Stimulated activated naive CD8-positive, alpha-beta T cell treated with anti-CD3 and anti-CD28 coated beads, Interleukin-15, amount 100 ng/mL, for 72 hours (primary cell): ENCODE data around the gene GPR142.
A peak's percentile ranks its signal among the peaks of the same experiment; 100 is the strongest.
"Not testable (repeated sequence)": the region's sequence is repeated elsewhere in the genome, so short reads cannot be mapped to it uniquely, and the experiment has no call there.

Source experiments
- ATAC-seq: fragments of 150-1000 bp; cut with Tn5 transposase; 2 replicates; pipeline ENCODE4 v1.10.0; 2021; ENCODE audit warnings: mild to moderate bottlenecking, moderate library complexity
- DNase-seq, 2 donors: peaks; one replicate each; pipeline ENCODE4 v3.0.0; 2021 to 2022
- H3K27ac Mint-ChIP-seq, 2 donors: one replicate each; pipeline ENCODE4 v1.8.0; 2022; ENCODE audit warnings: mild to moderate bottlenecking in 2 of 2, mixed read lengths in 2 of 2, moderate library complexity in 2 of 2
- H3K27me3 Mint-ChIP-seq: one replicate; pipeline ENCODE4 v1.8.0; 2022; ENCODE audit warnings: mixed read lengths
- H3K4me1 Mint-ChIP-seq: one replicate; pipeline ENCODE4 v1.8.0; 2022; ENCODE audit warnings: mild to moderate bottlenecking, mixed read lengths
- H3K4me3 Mint-ChIP-seq, 2 donors: one replicate each; pipeline ENCODE4 v1.8.0; 2022; ENCODE audit warnings: mild to moderate bottlenecking in 2 of 2, mixed read lengths in 2 of 2, moderate library complexity in 1 of 2
- H3K9me3 Mint-ChIP-seq, 2 donors: one replicate each; pipeline ENCODE4 v1.8.0; 2022; ENCODE audit warnings: mixed read lengths in 2 of 2

The GPR142 gene

DNA sequence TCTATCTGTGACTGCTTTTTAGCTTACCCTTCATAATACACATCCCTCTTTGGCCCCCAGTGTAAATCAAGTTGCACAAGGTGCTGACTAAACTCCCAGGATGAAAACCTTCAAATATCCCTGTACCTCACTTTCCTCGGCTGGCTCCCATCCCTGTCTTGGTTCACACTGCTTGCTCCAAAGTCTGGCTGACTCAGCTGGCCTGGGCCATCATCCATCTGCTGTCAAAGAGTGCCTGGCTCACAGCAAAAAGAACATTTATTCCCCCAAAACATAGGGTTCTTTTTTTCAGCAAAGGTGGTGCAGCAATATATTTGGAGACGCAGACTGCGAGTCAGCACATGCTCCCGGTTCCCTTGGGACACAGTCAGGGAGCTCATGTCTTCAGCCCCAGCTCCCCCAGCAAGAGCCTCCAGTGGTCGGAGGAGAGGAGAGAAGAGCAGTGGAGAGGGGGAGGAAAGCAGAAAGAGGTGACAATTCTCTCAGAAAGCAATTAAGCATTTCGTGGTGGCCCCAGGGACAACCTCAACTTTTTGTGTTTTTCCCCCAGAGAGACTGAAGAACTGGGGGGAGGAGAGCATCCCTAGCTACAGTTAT lies 26.1 kb downstream of the GPR142 start:
- Mint-ChIP-seq H3K27ac (no peak overlapping the region), H3K4me1 (no peaks in the 10 kb centered on the region), H3K27me3 (no peaks in the 10 kb centered on the region), H3K4me3 (no peak overlapping the region), H3K9me3 (no peaks in the 10 kb centered on the region)
- ATAC-seq, result no peak
- DNase-seq, result no peak

DNA sequence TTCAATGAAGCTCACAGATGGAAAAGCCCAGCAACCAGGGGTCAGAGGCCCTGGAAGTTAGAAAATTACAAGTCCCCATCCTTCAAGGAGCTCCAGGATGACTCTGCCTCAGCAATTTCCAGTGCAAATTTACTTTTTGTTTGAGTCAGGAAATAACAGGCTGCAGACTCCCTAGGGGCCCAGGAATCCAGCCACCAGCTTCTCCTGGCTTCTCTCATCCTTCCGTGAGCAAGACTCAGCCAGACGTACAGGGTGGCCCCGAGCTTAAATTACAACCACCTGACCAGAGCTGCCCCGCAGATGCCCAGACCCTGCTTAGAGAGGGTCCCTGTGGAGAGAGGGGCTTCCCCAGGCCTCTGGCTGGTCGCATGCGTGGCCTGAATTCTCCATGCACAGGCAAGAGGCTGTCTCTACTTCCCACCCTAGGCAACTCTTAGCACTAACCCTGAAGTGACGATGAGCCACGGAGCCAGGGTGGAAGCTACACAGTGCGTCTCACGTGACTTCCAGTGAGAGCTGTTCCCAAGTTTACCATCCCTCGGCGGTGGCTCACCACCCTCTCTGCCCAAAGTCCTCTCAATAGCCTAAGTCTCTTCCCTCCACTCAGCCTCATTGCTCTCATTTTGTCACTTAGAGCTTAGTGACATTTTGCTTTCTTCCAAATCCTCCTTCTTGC lies 27.1 kb downstream of the GPR142 start:
- no peak for DNase-seq
- Mint-ChIP-seq H3K27ac (no peak overlapping the region), H3K4me1 (no peaks in the 10 kb centered on the region), H3K4me3 (no peak overlapping the region), H3K27me3 (no peaks in the 10 kb centered on the region), H3K9me3 (no peaks in the 10 kb centered on the region)
- no peak for ATAC-seq

DNA sequence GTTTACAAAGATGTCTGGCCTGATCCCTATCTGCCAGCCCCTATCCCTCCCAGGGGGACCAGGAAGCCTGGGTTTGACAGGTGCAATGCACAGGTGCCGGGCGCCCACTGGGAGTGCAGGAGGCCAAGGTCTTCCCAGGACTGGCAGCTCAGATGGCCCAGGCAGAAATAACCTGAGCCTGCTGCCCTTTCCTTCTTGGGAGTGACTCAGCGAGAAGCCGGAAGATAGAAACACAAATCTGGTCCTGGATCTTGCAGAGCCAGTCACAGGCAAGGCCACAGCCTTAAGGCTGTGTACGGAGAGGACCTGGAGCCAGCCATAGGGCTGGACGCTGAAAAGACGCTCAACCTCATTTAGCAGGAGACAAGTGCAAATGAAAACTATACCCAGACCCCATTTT lies 27.7 kb downstream of the GPR142 start:
- no peak for ATAC-seq
- DNase-seq, result no peak
- H3K4me3 Mint-ChIP-seq, result no peak overlapping the region
- no peaks in the 10 kb centered on the region for H3K9me3 Mint-ChIP-seq
- no peak overlapping the region for H3K27ac Mint-ChIP-seq
- no peaks in the 10 kb centered on the region for H3K27me3 Mint-ChIP-seq
- no peaks in the 10 kb centered on the region for H3K4me1 Mint-ChIP-seq

DNA sequence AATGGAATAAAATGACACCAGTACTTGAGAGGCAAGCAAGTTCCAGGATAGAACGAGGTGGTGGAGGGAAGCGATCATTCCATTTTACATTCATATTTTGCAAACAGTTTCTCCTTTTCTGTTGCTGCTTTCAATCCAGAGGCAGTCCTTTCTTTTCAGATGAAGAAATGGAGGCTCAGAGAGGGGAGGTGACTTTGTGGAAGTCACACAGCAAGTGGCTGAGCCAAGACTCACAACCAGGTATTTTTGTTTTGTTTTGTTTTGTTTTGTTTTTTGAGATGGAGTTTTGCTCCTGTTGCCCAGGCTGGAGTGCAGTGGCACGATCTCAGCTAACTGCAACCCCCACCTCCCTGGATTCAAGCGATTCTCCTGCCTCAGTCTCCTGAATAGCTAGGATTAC lies 29.3 kb downstream of the GPR142 start:
- Mint-ChIP-seq H3K27ac (no peak overlapping the region), H3K27me3 (no peaks in the 10 kb centered on the region), H3K9me3 (no peaks in the 10 kb centered on the region), H3K4me1 (no peaks in the 10 kb centered on the region), H3K4me3 (no peak overlapping the region)
- ATAC-seq, result no peak
- no peak for DNase-seq

DNA sequence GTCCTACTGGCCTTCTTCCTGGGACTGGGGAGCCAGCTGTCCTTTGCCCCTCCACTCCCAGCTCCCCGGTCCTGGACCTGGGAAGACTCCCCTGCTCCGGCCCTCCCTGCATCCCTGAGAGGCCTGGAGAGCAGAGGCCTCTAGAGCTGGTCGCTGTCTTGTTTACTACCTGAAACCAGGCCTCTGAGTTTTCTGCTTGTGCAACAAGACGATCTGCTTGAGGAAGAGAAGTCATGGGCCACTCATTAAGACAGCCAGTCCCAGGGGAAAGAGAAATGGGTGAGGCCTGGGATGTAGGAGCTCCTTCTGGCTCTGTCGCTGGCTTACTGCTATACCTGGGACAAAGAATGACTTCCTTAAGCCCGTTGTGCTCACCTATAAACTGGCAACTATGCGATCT lies 34.7 kb downstream of the GPR142 start:
- no peak overlapping the region for H3K4me3 Mint-ChIP-seq
- DNase-seq (no peak), ATAC-seq (no peak)
- H3K4me1 Mint-ChIP-seq, result no peaks in the 10 kb centered on the region
- H3K9me3 Mint-ChIP-seq, result no peaks in the 10 kb centered on the region
- H3K27ac Mint-ChIP-seq, result no peak overlapping the region
- H3K27me3 Mint-ChIP-seq, result peaks cover 9% of the 10 kb centered on the region

DNA sequence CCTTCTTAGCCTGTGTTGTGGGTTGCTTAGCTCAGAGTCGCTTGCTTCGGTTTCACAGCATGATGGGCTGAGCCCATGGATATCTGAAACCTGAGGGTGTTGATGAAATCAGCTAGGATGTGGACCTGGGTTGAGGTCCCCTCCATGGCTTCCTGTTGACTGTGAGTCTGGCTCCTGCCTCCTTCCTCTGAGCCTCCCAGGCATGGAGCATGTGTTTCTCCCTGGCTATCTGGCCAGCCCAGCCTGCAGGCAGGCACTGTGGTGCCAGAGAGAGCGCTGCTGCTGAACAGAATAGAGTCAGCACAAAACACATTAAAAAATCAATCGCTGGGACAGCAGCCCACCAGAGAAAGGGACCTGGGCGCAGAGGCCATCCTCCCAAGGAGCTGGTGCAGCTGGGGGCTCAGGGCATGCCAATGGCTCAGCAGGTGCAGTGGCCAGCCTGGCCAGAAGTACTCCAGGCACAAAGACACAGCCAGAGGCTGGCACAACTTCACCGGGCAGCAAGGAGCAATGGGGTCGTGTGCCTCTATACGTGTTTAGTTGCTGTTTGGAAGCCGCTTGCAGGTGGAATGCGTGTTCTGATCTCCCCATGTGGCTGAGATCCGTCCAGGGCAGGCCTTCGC lies 36.3 kb downstream of the GPR142 start:
- ATAC-seq (no peak), DNase-seq (no peak)
- Mint-ChIP-seq H3K27ac (peak overlapping the region in 1 of 2 donors; percentile 78), H3K9me3 (no peaks in the 10 kb centered on the region), H3K4me1 (no peaks in the 10 kb centered on the region), H3K4me3 (no peak overlapping the region), H3K27me3 (peaks cover 9% of the 10 kb centered on the region)

DNA sequence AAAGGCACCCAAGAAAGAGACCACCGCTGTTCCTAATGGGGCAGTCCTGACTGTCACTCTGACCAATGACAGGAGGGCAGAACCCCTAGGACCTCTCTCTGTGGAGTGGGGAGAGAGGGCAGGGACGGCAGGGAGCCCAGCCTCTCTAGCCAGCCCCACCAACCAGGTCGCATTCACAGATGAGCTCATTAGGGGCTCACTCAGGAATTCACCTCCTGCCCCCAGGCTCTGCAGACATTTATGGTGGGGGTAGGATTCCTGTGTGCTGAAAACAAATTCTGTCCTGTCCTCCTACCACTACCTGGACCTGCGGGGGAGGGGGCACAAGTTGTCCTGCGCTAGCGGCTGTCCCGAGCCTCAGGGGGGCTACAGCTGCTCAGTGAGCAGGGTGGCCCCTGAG lies 36.9 kb downstream of the GPR142 start:
- ATAC-seq (no peak), DNase-seq (no peak)
- peak overlapping the region in 1 of 2 donors; percentile 54 for H3K27ac Mint-ChIP-seq
- H3K4me3 Mint-ChIP-seq, result no peak overlapping the region
- H3K27me3 Mint-ChIP-seq, result peaks cover 9% of the 10 kb centered on the region
- H3K9me3 Mint-ChIP-seq, result no peaks in the 10 kb centered on the region
- no peaks in the 10 kb centered on the region for H3K4me1 Mint-ChIP-seq

DNA sequence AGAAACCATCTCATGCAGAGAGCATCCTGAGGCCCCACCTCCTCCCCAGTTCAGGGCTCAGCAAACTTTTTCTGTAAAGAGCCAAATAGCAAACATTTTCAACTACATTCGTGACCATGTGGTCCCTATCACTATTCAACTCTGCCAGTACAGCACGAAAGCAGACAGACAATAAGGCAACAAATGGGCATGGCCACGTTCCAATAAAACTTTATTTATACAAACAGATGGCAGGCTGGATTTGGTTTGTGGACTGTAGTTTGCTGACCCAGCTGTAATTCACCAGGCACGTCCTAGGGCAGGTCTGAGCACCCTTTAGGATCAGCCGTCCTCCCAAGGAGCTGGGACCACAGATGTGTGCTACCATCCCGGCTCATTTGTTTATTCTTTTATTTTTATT lies 37.5 kb downstream of the GPR142 start:
- Mint-ChIP-seq H3K9me3 (no peaks in the 10 kb centered on the region), H3K4me3 (no peak overlapping the region), H3K27me3 (peaks cover 9% of the 10 kb centered on the region), H3K4me1 (no peaks in the 10 kb centered on the region), H3K27ac (no peak overlapping the region)
- ATAC-seq (no peak), DNase-seq (no peak)

DNA sequence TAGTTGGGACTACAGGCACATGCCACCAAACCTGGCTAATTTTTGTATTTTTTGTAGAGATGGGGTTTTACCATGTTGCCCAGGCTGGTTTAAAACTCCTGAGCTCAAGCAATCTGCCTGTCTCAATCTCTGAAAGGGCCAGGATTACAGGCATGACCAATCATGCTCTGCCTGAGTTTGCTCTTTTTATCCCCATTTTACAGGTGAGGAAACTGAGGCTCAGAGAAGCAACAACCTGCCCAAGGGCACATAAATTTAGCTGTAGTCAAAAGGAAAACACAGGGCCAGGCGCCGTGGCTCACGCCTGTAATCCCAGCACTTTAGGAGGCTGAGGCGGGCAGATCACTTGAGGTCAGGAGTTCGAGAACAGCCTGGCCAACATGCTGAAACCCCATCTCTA lies 38.0 kb downstream of the GPR142 start:
- H3K9me3 Mint-ChIP-seq, ATAC-seq, H3K27ac Mint-ChIP-seq, H3K4me3 Mint-ChIP-seq, DNase-seq, H3K4me1 Mint-ChIP-seq, H3K27me3 Mint-ChIP-seq: not testable (repeated sequence)

DNA sequence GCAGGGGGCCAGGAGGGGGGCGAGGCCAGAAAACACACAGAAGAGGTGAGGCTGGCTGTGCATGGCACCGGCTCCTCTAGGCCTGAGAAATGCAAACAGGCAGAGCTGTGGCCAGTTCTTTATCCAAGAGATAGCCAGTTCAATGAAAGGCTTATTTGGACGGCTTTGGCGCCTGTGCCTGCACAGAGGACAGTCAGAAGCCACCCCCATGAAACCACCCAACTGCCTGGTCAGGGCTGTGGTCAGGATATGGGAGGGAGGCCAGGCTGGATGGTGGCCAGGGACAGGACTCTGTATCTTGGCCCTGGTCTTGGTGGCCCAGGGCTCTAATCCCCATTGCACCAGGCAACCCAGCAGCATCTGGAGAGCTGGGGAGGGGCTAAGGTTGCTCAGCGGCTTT lies 40.1 kb downstream of the GPR142 start:
- ATAC-seq, result no peak

DNA sequence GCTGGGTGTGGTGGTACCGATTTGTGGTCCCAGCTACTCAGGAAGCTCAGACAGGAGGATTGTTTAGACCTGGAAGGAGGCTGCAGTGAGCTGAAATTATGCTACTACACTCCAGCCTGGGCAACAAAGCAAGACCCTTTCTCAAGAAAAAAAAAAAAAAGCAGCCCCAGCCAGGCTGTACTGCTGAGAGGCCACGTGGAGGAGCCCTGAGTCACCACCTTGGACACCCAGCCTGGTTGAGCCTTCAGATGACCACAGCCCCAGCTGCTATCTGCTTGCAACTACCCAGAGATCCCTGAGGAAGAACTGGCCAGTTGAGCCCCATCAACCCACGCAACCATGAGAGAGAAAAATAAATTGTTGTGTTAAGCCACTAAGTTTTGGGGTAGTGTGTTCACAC lies 41.0 kb downstream of the GPR142 start:
- ATAC-seq (no peak), DNase-seq (no peak)
- Mint-ChIP-seq H3K9me3 (no peaks in the 10 kb centered on the region), H3K4me3 (no peak overlapping the region), H3K4me1 (no peaks in the 10 kb centered on the region), H3K27me3 (peaks cover 9% of the 10 kb centered on the region), H3K27ac (no peak overlapping the region)

More for the DNA sequence above, 40.1 kb downstream of the GPR142 start:
- Mint-ChIP-seq H3K4me1 (no peaks in the 10 kb centered on the region), H3K4me3 (no peak overlapping the region), H3K27ac (no peak overlapping the region), H3K27me3 (peaks cover 9% of the 10 kb centered on the region), H3K9me3 (no peaks in the 10 kb centered on the region)
- no peak for DNase-seq

DNA sequence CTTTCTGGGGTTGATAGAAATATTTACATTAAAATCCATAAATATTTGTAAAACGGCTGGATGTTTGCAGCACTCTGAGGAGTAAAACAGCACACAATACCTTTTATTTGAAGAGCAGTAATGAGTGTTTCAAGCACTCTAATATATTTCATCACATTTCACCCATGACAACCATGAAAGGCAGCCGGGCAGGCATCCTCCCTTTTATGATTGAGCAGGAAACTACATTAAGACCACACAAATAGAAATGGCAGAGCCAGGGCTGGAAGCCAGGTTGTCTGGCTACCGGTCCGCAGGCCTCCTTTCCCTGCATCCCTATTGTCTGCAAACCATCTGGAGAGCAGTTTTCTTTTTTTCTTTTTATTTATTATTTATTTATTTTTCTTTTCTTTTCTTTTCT lies 41.5 kb downstream of the GPR142 start:
- no peak for ATAC-seq
- no peak for DNase-seq
- Mint-ChIP-seq H3K9me3 (no peaks in the 10 kb centered on the region), H3K27ac (no peak overlapping the region), H3K4me3 (no peak overlapping the region), H3K27me3 (peaks cover 9% of the 10 kb centered on the region), H3K4me1 (no peaks in the 10 kb centered on the region)

DNA sequence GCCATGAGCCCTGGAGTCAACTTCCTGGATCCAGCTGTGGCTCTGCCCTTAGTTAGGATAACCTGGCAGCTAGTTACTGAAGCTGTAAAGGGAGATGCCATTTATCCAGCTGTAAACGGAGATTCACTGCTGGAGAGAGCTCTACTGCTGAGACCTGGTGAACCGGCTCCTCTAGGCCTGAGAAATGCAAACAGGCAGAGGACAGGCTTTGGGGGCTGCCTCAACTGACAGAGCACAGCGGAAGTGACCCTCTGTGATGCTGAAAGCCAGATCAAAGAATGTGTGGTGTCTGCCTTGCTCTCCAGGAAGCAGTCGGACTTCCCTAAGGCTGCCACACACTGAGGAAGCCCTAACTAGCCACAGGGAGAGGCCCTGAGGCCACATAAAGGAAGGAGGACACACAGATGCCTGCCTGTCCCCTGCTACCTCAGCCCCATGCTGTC lies 42.7 kb downstream of the GPR142 start:
- DNase-seq (no peak), ATAC-seq (no peak)
- no peak overlapping the region for H3K27ac Mint-ChIP-seq
- no peaks in the 10 kb centered on the region for H3K9me3 Mint-ChIP-seq
- H3K27me3 Mint-ChIP-seq, result peaks cover under 1% of the 10 kb centered on the region
- H3K4me1 Mint-ChIP-seq, result no peaks in the 10 kb centered on the region
- H3K4me3 Mint-ChIP-seq, result no peak overlapping the region

DNA sequence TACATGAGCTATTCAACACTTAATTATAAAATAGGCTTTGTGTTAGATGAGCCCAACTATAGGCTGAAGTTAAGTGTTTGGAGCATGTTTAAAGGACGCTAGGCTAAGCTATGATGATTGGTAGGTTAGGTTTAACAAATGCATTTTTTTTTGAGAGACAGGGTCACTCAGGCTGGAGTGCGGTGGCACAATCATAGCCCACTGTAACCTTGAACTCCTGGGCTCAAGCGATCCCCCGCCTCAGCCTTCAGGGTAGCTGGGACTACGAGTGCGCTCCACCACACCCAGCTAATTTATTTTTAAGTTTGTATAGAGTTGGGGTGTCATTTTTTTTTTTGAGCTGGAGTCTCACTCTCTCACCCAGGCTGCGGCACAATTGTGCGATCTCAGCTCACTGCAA lies 45.3 kb downstream of the GPR142 start:
- DNase-seq (no peak), ATAC-seq (no peak)
- H3K27ac Mint-ChIP-seq, result no peak overlapping the region
- no peak overlapping the region for H3K4me3 Mint-ChIP-seq
- no peaks in the 10 kb centered on the region for H3K9me3 Mint-ChIP-seq
- H3K4me1 Mint-ChIP-seq, result peaks cover 5% of the 10 kb centered on the region
- no peaks in the 10 kb centered on the region for H3K27me3 Mint-ChIP-seq

DNA sequence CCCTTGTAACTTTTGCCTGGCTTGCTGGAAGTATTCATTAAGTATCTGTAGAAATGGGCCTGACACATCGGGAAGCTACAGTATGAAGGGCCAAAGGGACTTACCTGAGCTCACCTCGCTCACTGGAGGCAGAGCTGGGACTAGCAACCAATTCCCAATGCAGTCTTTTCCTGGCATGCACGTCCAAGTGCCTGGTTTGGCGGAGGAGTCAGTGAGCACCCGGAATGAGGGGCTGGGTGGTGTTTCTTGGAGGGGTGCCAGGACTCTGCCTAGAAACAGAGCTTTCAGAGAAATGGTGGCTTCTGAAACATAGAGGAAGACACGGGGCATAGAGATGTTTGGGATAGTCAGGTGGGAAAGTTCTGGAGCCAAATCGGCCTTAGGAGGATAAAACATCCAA lies 46.2 kb downstream of the GPR142 start:
- H3K4me3 Mint-ChIP-seq, result no peak overlapping the region
- ATAC-seq, result no peak
- no peaks in the 10 kb centered on the region for H3K9me3 Mint-ChIP-seq
- DNase-seq, result no peak
- H3K4me1 Mint-ChIP-seq, result peaks cover 7% of the 10 kb centered on the region
- H3K27me3 Mint-ChIP-seq, result no peaks in the 10 kb centered on the region
- H3K27ac Mint-ChIP-seq, result no peak overlapping the region

DNA sequence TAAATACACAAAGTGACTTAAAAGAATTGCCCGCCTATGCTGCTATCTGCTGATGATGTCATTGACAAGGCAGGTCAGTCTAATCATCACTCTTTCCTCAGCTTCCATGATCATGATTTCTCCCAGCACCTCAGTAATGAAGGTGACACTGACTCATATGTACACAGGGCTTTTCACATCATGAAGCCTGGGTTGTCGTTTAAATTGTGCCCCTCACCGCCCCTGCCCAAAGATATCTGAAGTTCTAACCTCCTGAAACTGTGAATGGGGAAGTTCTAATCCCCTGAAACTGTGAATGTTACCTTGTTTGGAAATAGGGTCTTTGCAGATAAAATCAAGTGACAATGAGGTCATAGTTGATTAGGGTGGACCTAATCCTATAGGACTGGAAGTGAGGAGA lies 47.2 kb downstream of the GPR142 start:
- no peak for DNase-seq
- no peak overlapping the region for H3K4me3 Mint-ChIP-seq
- H3K27me3 Mint-ChIP-seq, result no peaks in the 10 kb centered on the region
- no peak overlapping the region for H3K27ac Mint-ChIP-seq
- H3K4me1 Mint-ChIP-seq, result peaks cover 7% of the 10 kb centered on the region
- no peaks in the 10 kb centered on the region for H3K9me3 Mint-ChIP-seq
- no peak for ATAC-seq
